Activated CD8-positive, alpha-beta T cell treated with anti-CD3 and anti-CD28 coated beads, Interleukin-2, amount 10 ng/mL, durations not matched to agents 7 days and 5 days (primary cell): ENCODE results near the gene KCP. TPM values are rescaled to one million over a fixed set of nuclear protein-coding genes. Genes with fewer than 3 reads are reported as not detected.

Experiments used
- ATAC-seq: fragments of 150-1000 bp; cut with Tn5 transposase; one replicate; pipeline ENCODE4 v1.10.0; 2021; ENCODE audit warnings: moderate library complexity
- CTCF ChIA-PET: fragments of 350-600 bp; sonication (Branson Sonifier 250); formaldehyde crosslinking; loops from one replicate; lab custom pipeline; 2021; ENCODE audit warnings: antibody characterized with exemption; lab: Charles Lee
- POLR2A ChIA-PET: fragments of 350-600 bp; sonication (Branson Sonifier 250); formaldehyde crosslinking; loops from one replicate; lab custom pipeline; 2021; ENCODE audit warnings: antibody characterized with exemption; lab: Charles Lee
- DNase-seq: peaks from one replicate; pipeline ENCODE4 v3.0.0-alpha.2; 2020
- H3K27ac Mint-ChIP-seq: one replicate; pipeline ENCODE4 v1.8.0; 2021; ENCODE audit warnings: mild to moderate bottlenecking, mixed read lengths
- H3K27me3 Mint-ChIP-seq: one replicate; pipeline ENCODE4 v1.8.0; 2021; ENCODE audit warnings: low read depth, mixed read lengths
- H3K36me3 Mint-ChIP-seq: one replicate; pipeline ENCODE4 v1.8.0; 2021; ENCODE audit warnings: low read depth, mixed read lengths
- H3K4me1 Mint-ChIP-seq: one replicate; pipeline ENCODE4 v1.8.0; 2021; ENCODE audit warnings: low read depth, mixed read lengths
- H3K4me3 Mint-ChIP-seq: one replicate; pipeline ENCODE4 v1.8.0; 2021; ENCODE audit warnings: mild to moderate bottlenecking, mixed read lengths
- H3K9me3 Mint-ChIP-seq: one replicate; pipeline ENCODE4 v1.8.0; 2022; ENCODE audit warnings: mixed read lengths; ENCODE audit not compliant: insufficient read depth
- total RNA-seq, 2 experiments: library from RNA; stranded (reverse); gene quantifications; one replicate each; pipeline ENCODE4 v1.2.3, GENCODE V29; 2021

KCP gene
- total RNA-seq, 2 experiments from 2014 or later: 0.21 TPM; not detected in 1

GRCh38 chr7:128835790-128836641, 74.5 kb downstream of the KCP start:
- ATAC-seq (no peak), DNase-seq (no peak)
- Mint-ChIP-seq H3K9me3 (no peaks in the 10 kb centered on the region), H3K36me3 (no peaks in the 10 kb centered on the region), H3K27ac (no peak overlapping the region), H3K27me3 (peaks cover 12% of the 10 kb centered on the region), H3K4me3 (no peak overlapping the region), H3K4me1 (peaks cover 9% of the 10 kb centered on the region)
- ChIA-PET POLR2A (no interaction called here), CTCF (interaction anchor here (0.6 to 2.4 kb wide), 3 partner anchors 27 to 47 kb away, joined by 3 to 9 read pairs (median 3); partner anchors contain the start of gene ATP6V1F)

DNA sequence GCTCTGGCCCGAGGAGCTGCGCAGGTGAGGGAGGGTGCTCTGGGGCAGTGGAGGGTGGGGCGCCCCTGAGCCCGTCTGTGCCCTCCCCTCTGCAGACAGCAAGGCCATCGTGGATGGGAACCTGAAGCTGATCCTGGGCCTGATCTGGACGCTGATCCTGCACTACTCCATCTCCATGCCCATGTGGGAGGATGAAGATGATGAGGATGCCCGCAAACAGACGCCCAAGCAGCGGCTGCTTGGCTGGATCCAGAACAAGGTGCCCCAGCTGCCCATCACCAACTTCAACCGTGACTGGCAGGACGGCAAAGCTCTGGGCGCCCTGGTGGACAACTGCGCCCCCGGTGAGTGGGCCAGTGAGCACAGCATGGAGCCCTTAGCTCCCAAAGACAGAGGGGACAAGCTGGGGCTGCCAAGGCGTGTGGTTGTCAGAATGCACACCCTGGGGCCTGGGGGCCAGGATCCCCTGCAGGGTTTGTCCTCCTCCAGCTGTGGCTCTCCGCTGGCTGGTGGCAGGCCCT, 75.2 kb downstream of the KCP start:
- no peak for ATAC-seq

DNA sequence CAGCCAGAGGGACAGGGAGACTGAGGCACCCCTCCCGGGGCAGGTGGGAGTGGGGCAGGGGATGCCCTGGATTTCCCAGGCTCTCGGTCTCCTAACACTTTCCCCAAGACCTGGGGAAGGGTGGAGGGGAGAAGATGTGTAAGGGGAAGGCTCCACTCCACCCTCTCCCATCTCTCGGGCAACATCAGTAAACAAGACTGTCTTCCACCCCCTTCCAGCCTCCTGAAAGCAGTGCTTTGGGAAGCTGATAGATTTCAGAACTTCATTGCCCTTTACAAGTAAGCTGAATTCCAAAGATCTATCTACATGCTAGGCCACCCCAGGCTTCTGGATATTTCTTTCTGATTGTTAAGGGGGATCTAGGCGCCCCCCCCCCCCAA, 76.6 kb downstream of the KCP start:
- peaks cover 27% of the 10 kb centered on the region for H3K27me3 Mint-ChIP-seq

More for the DNA sequence above, 75.2 kb downstream of the KCP start:
- Mint-ChIP-seq H3K9me3 (no peaks in the 10 kb centered on the region), H3K4me3 (no peak overlapping the region), H3K4me1 (peaks cover 15% of the 10 kb centered on the region), H3K27me3 (peaks cover 18% of the 10 kb centered on the region), H3K36me3 (no peaks in the 10 kb centered on the region), H3K27ac (no peak overlapping the region)
- POLR2A ChIA-PET: no interaction called here
- CTCF ChIA-PET: interaction anchor here (0.6 to 2.4 kb wide), 2 partner anchors 28 to 29 kb away, joined by 3 to 9 read pairs; partner anchors contain the start of gene ATP6V1F
- DNase-seq: no peak

GRCh38 chr7:128833148-128833945, 77.2 kb downstream of the KCP start:
- Mint-ChIP-seq H3K27me3 (peaks cover 28% of the 10 kb centered on the region), H3K27ac (no peak overlapping the region), H3K36me3 (no peaks in the 10 kb centered on the region), H3K4me3 (no peak overlapping the region), H3K9me3 (no peaks in the 10 kb centered on the region), H3K4me1 (peaks cover 17% of the 10 kb centered on the region)
- DNase-seq (no peak), ATAC-seq (no peak)
- ChIA-PET POLR2A (interaction anchor here (0.6 kb wide), 1 partner anchor 25 kb away, joined by 4 read pairs; no protein-coding TSS in a partner anchor), CTCF (interaction anchor here (0.7 to 2.5 kb wide), 4 partner anchors 9 to 385 kb away, joined by 3 to 11 read pairs (median 3); no protein-coding TSS in a partner anchor)

More for the DNA sequence above, 76.6 kb downstream of the KCP start:
- H3K9me3 Mint-ChIP-seq: no peaks in the 10 kb centered on the region
- H3K27ac Mint-ChIP-seq: no peak overlapping the region
- ChIA-PET POLR2A (interaction anchor here (0.6 kb wide), 1 partner anchor 26 kb away, joined by 4 read pairs; no protein-coding TSS in a partner anchor), CTCF (interaction anchor here (0.9 to 2.5 kb wide), 2 partner anchors 8 to 384 kb away, joined by 3 to 11 read pairs; no protein-coding TSS in a partner anchor)
- no peak for ATAC-seq
- H3K36me3 Mint-ChIP-seq: no peaks in the 10 kb centered on the region
- no peak for DNase-seq
- H3K4me3 Mint-ChIP-seq: no peak overlapping the region
- peaks cover 17% of the 10 kb centered on the region for H3K4me1 Mint-ChIP-seq

DNA sequence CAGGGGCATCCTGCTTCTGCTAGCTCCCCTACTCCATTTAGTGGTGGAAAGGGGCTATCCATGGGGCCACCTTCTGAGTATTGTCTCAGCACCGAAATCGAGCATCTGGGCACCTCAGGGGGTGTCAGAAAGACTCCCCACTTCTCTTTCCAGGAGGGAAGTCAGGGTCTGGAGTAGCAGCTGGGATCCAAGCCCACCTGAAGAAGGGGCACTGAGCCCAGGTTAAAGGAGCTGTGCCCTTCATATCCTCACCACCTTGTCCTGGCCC, 77.7 kb downstream of the KCP start:
- Mint-ChIP-seq H3K27me3 (peaks cover 34% of the 10 kb centered on the region), H3K4me1 (peaks cover 17% of the 10 kb centered on the region), H3K27ac (no peak overlapping the region), H3K4me3 (no peak overlapping the region), H3K9me3 (no peaks in the 10 kb centered on the region), H3K36me3 (no peaks in the 10 kb centered on the region)
- ChIA-PET CTCF (interaction anchor here (0.7 to 2.5 kb wide), 4 partner anchors 9 to 331 kb away, joined by 3 to 11 read pairs (median 6); no protein-coding TSS in a partner anchor), POLR2A (interaction anchor here (0.5 kb wide), 1 partner anchor 351 kb away, joined by 3 read pairs; no protein-coding TSS in a partner anchor)
- no peak for ATAC-seq
- no peak for DNase-seq

GRCh38 chr7:128831994-128832879, 78.3 kb downstream of the KCP start:
- Mint-ChIP-seq H3K4me1 (peaks cover 17% of the 10 kb centered on the region), H3K9me3 (no peaks in the 10 kb centered on the region), H3K36me3 (no peaks in the 10 kb centered on the region), H3K27ac (no peak overlapping the region), H3K27me3 (peaks cover 34% of the 10 kb centered on the region), H3K4me3 (no peak overlapping the region)
- DNase-seq (no peak), ATAC-seq (no peak)
- ChIA-PET CTCF (interaction anchor here (0.6 to 2.5 kb wide), 6 partner anchors 10 to 1074 kb away, joined by 3 to 11 read pairs (median 4); no protein-coding TSS in a partner anchor), POLR2A (interaction anchor here (0.5 kb wide), 1 partner anchor 351 kb away, joined by 3 read pairs; no protein-coding TSS in a partner anchor)

DNA sequence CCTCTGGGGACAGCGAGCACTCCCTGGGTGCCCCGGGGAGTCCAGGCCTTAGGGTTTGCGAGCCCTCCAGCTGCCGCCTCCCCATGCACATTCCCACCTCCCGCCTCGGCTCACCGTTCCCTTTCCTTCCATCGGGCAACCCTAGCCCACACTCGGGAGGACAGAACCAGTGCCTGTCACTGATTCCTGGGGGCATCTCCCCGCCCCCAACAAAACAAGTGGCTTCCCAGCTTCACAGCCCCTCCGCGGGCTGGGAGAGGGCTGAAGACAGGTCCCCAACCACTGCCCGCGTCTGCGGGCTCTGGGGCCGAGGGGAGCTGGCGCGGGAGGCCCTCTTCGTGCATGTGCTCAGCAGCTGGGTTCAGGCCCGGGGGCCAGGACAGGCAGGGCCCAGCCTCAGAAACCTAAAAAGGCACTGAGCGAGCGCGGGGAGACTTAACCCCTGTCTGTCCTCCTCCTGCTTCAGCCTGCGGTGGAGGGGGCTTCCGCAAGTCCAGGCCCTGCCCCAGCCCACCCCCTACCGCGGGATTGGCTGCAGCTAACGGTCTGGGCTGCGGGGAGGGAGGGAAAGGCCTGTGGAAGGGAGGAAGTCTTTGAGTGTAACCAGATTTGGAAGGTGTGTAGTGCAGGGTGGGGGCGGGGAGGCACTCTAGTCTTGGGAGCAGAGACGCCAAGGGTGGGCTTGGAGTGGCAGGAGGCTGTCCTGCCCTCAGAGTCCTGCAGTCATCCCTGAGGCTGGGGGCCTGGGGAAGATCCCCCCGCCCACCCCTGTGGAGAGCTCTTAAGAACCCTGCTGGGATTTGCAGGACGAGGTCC, 79.1 kb downstream of the KCP start:
- Mint-ChIP-seq H3K4me1 (peaks cover 17% of the 10 kb centered on the region), H3K27ac (no peak overlapping the region), H3K27me3 (peaks cover 34% of the 10 kb centered on the region), H3K36me3 (no peaks in the 10 kb centered on the region), H3K4me3 (no peak overlapping the region), H3K9me3 (no peaks in the 10 kb centered on the region)
- CTCF ChIA-PET: interaction anchor here (0.6 to 2.5 kb wide), 8 partner anchors 11 to 1075 kb away, joined by 3 to 11 read pairs (median 4); no protein-coding TSS in a partner anchor
- peak; percentile 21 for ATAC-seq
- DNase-seq: no peak
- POLR2A ChIA-PET: no interaction called here

- ChIA-PET CTCF (interaction anchor here (1.0 to 2.3 kb wide), 6 partner anchors 11 to 261 kb away, joined by 3 to 8 read pairs (median 4); no protein-coding TSS in a partner anchor), POLR2A (no interaction called here)
- H3K27me3 Mint-ChIP-seq: peaks cover 34% of the 10 kb centered on the region
- H3K9me3 Mint-ChIP-seq: no peaks in the 10 kb centered on the region
- no peaks in the 10 kb centered on the region for H3K36me3 Mint-ChIP-seq
- H3K4me3 Mint-ChIP-seq: peak within 1 kb of the TSS; percentile 55
- H3K27ac Mint-ChIP-seq: no peak within 1 kb of the TSS
- ATAC-seq: peak; percentile 41
- H3K4me1 Mint-ChIP-seq: peaks cover 17% of the 10 kb centered on the region
- peak; percentile 46 for DNase-seq
Measured at GRCh38 chr7:128830231-128831177, 80.0 kb downstream of the KCP start, which contains the start of gene FLNC. FLNC (plus strand) TSS chr7:128830406; CDS start chr7:128830638, 232 bp downstream.

DNA sequence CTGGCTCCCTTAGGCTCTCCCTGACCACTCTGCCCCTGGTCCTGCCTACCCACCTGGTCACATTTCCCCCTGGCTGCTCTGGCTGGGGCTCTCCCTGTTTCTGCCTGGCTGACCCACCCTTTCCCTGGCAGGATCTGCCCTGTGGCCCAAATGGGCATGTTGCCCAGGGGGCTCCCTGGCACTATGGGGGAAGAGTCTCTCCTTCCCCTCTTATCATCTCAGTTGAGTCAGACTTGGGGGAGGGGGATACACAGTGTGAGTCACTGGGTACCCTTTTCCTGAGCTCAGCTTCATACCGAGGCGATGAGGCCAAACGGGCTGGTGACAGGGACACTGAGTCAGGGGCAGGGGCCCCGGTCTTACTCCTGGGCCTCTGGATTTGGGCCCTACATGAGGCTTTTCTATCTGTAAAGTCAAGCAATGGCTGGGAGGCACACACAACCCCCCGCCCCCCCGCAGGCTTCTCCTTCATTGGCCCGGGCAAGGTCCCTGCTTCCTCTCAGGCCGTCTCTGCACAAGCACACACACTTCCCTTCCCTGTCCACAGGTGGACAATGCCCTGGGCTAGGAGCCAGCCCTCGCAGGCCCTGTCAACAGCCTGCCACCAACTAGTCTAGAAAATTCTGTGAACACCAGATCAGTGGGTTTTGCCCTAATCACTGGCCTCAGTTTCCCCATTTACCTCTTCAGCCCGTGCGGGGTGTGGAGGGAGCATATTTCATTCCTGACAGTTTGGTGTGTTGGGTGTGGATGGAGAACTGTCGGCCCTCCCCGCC, 80.9 kb downstream of the KCP start:
- Mint-ChIP-seq H3K27me3 (peaks cover 34% of the 10 kb centered on the region), H3K27ac (no peak overlapping the region), H3K9me3 (no peaks in the 10 kb centered on the region), H3K4me1 (peaks cover 17% of the 10 kb centered on the region), H3K36me3 (no peaks in the 10 kb centered on the region), H3K4me3 (no peak overlapping the region)
- ATAC-seq (no peak), DNase-seq (no peak)
- ChIA-PET CTCF (interaction anchor here (1.1 kb wide), 1 partner anchor 13 kb away, joined by 3 read pairs; no protein-coding TSS in a partner anchor), POLR2A (no interaction called here)
